Sigmoid colon (tissue), 7 donors: ENCODE measurements around the gene LTC4S. TPM values are rescaled to one million over a fixed set of nuclear protein-coding genes. Genes with fewer than 3 reads are reported as not detected.

Experiments used
- DNase-seq: peaks from one replicate; pipeline ENCODE4 v3.0.0-alpha.2; 2019
- H3K27ac ChIP-seq, 4 donors: fragments of 200-600 bp; sonication (generic); one replicate each; pipeline ENCODE4 v1.5.1; 2016 to 2019; ENCODE audit warnings: mild to moderate bottlenecking in 1 of 4
- H3K27me3 ChIP-seq, 3 donors: fragments of 200-600 bp; sonication (generic); one replicate each; pipeline ENCODE4 v1.5.1; 2019; ENCODE audit warnings: mild to moderate bottlenecking in 1 of 3
- H3K36me3 ChIP-seq, 4 donors: fragments of 200-600 bp; sonication (generic); one replicate each; pipeline ENCODE4 v1.5.1; 2016 to 2019
- H3K4me1 ChIP-seq, 4 donors: fragments of 200-600 bp; sonication (generic); one replicate each; pipeline ENCODE4 v1.5.1; 2017 to 2019
- H3K4me3 ChIP-seq, 4 donors: fragments of 200-600 bp; sonication (generic); one replicate each; pipeline ENCODE4 v1.5.1; 2017 to 2019; ENCODE audit warnings: mild to moderate bottlenecking in 2 of 4, moderate library complexity in 1 of 4
- H3K9me3 ChIP-seq, 4 donors: fragments of 200-600 bp in 3 of 4; sonication (generic) in 3 of 4; one replicate each; pipeline versions ENCODE4 v1.5.1 to v1.6.1; 2013 to 2019
- EP300 ChIP-seq, 4 donors: sonication (generic); formaldehyde crosslinking; IDR thresholded peaks; one replicate each; pipeline ENCODE4 v1.6.1; 2017; ENCODE audit warnings: antibody characterized with exemption in 4 of 4
- POLR2A ChIP-seq, 2 donors: fragments of 450-650 bp; IDR thresholded peaks; one replicate each; pipeline ENCODE4 v1.6.1; 2016; ENCODE audit warnings: antibody characterized with exemption in 2 of 2, mild to moderate bottlenecking in 2 of 2, moderate library complexity in 2 of 2
- POLR2AphosphoS5 ChIP-seq, 4 donors: sonication (generic); formaldehyde crosslinking; IDR thresholded peaks; one replicate each; pipeline ENCODE4 v1.6.1; 2017; ENCODE audit warnings: antibody characterized with exemption in 4 of 4
- WGBS, 2 donors: extraction: QIAGEN DNeasy Blood & Tissue Kit; methylation state at CpG; one replicate each; pipeline ENCODE4 v1.1.7; 2013; 5-methylcytosine and 5-hydroxymethylcytosine counted together
- intact Hi-C: fragments of 100-400 bp; cut with DNase I; formaldehyde crosslinking; loops from one replicate; pipeline ENCODE4 v1.15.1; 2023
- polyA plus RNA-seq, 3 donors: library from polyadenylated mRNA; stranded (reverse); fragments of 200-250 nt; gene quantifications; one replicate each; pipeline ENCODE4 v1.2.3, GENCODE V29; 2013
- total RNA-seq, 4 donors: library from RNA; depleted of rRNA; stranded (reverse); fragments of >200 nt; gene quantifications; one replicate each; pipeline ENCODE4 v1.1.0, GENCODE V29; 2016
- TF ChIP-seq, protein P1 (sequence below), 4 experiments: fragments of 450-650 bp in 3 of 4; fragments of 200-600 bp in 1 of 4; IDR thresholded peaks; one replicate each; pipeline ENCODE4 v1.5.1; 2016 to 2019; ENCODE audit warnings: antibody characterized with exemption in 4 of 4, mild to moderate bottlenecking in 3 of 4, moderate library complexity in 2 of 4
- donor health status: healthy with polysubstance abuse.
- donor health status: Bipolar disorder and iron deficiency.
- donor health status: healthy.

The LTC4S gene
- total and polyA plus RNA-seq, 7 donors = 1.5 to 6.1 (median 4.3) TPM; not detected in 1

DNA sequence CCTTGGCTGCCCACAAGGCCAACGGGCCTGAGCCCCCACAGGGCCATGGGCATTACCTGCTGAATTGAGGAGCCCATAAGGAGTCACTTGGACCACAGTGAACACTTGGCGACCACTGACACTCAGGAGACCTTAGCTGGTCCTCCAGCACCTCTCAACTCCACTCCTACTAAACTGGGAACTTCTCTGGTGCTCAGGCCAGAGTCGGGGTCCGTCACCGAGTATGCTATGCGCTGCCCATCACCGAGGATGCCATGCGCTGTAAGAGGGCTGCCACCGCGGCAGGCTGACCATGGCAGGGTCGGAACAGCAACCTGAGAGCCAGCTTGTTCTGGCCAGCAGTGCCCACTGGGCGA lies 26.3 kb downstream of the LTC4S start:
- WGBS, 2 donors = 26 to 52% methylated on average over 12 of the region's 12 CpGs
- no peak for DNase-seq
- no peak for TF ChIP-seq POLR2AphosphoS5 (IDR thresholded peaks at IDR 0.05)
- TF ChIP-seq POLR2A (IDR thresholded peaks at IDR 0.05) = no peak
- TF ChIP-seq, protein P1, sequence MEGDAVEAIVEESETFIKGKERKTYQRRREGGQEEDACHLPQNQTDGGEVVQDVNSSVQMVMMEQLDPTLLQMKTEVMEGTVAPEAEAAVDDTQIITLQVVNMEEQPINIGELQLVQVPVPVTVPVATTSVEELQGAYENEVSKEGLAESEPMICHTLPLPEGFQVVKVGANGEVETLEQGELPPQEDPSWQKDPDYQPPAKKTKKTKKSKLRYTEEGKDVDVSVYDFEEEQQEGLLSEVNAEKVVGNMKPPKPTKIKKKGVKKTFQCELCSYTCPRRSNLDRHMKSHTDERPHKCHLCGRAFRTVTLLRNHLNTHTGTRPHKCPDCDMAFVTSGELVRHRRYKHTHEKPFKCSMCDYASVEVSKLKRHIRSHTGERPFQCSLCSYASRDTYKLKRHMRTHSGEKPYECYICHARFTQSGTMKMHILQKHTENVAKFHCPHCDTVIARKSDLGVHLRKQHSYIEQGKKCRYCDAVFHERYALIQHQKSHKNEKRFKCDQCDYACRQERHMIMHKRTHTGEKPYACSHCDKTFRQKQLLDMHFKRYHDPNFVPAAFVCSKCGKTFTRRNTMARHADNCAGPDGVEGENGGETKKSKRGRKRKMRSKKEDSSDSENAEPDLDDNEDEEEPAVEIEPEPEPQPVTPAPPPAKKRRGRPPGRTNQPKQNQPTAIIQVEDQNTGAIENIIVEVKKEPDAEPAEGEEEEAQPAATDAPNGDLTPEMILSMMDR (IDR thresholded peaks at IDR 0.05) = no peak
- no peak for TF ChIP-seq EP300 (IDR thresholded peaks at IDR 0.05)
- H3K4me1 ChIP-seq = peaks cover 0 to 76% (median 71%) of the 10 kb centered on the region in 4 donors
- peak overlapping the region; percentile 97 to 100 (median 99) for H3K27ac ChIP-seq
- intact Hi-C loops = loop anchor here (2.0 to 5.0 kb wide), 2 partner anchors 13 to 37 kb away; partner anchors contain the start of genes MGAT4B and MRNIP
- H3K27me3 ChIP-seq = no peaks in the 10 kb centered on the region
- H3K4me3 ChIP-seq = peak overlapping the region; percentile 68 to 99 (median 97)
- H3K36me3 ChIP-seq = peaks cover 18 to 28% (median 18%) of the 10 kb centered on the region in 4 donors
- H3K9me3 ChIP-seq = no peaks in the 10 kb centered on the region

DNA sequence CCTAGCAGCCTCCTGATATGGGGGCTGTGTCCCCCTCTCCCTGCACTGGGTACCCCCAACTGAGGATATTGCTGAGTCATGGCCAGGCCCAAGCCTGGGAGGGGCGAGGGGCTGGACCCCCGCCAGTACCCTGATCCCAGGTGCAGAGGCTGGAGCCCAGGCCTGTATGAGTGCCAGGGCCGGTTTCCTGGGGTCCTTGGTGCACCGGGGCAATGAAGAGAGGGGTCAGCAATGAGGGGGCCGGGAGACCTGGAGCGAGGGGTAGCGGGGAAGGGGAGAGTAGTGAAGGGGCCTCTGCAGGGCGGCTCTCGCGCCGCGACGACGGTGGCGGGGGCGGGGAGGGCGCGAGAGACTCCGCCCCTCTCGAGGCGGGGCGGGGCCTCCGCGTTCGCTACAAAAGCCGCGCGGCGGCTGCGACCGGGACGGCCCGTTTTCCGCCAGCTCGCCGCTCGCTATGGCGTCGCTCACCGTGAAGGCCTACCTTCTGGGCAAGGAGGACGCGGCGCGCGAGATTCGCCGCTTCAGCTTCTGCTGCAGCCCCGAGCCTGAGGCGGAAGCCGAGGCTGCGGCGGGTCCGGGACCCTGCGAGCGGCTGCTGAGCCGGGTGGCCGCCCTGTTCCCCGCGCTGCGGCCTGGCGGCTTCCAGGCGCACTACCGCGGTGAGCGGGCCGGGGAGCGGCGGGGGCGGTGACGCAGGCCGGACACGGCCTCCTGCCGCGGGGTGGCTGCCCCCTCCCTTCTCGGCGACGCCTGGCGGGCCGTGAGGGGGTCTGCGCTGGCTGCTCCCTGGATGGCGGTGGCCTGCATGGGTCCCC lies 26.9 kb downstream of the LTC4S start, which contains the start of gene SQSTM1:
Gene SQSTM1, plus strand, starts transcription at position 423 of the 815 bp plus-strand sequence. Its CDS starts 32 bp downstream, at position 455.
- intact Hi-C loops = loop anchor here (2.0 to 5.0 kb wide), 2 partner anchors 14 to 37 kb away; partner anchors contain the start of genes MGAT4B and MRNIP
- H3K4me1 ChIP-seq = peaks cover 0 to 81% (median 76%) of the 10 kb centered on the region in 4 donors
- peak; percentile 91 for DNase-seq
- no peaks in the 10 kb centered on the region for H3K27me3 ChIP-seq
- WGBS, 2 donors = 0 to 1% methylated on average over 81 of the region's 81 CpGs
- H3K9me3 ChIP-seq = no peaks in the 10 kb centered on the region
- peaks cover 24 to 34% (median 24%) of the 10 kb centered on the region in 4 donors for H3K36me3 ChIP-seq
- H3K27ac ChIP-seq = peak within 1 kb of the TSS; percentile 97 to 100 (median 99)
- H3K4me3 ChIP-seq = peak within 1 kb of the TSS; percentile 68 to 99 (median 97)
- TF ChIP-seq, protein P1 (IDR thresholded peaks at IDR 0.05) = no peak
- TF ChIP-seq EP300 (IDR thresholded peaks at IDR 0.05) (peak in 1 of 4 donors; percentile 28), POLR2A (IDR thresholded peaks at IDR 0.05) (peak; percentile 92 to 97), POLR2AphosphoS5 (IDR thresholded peaks at IDR 0.05) (peak; percentile 99 to 100 (median 99))

DNA sequence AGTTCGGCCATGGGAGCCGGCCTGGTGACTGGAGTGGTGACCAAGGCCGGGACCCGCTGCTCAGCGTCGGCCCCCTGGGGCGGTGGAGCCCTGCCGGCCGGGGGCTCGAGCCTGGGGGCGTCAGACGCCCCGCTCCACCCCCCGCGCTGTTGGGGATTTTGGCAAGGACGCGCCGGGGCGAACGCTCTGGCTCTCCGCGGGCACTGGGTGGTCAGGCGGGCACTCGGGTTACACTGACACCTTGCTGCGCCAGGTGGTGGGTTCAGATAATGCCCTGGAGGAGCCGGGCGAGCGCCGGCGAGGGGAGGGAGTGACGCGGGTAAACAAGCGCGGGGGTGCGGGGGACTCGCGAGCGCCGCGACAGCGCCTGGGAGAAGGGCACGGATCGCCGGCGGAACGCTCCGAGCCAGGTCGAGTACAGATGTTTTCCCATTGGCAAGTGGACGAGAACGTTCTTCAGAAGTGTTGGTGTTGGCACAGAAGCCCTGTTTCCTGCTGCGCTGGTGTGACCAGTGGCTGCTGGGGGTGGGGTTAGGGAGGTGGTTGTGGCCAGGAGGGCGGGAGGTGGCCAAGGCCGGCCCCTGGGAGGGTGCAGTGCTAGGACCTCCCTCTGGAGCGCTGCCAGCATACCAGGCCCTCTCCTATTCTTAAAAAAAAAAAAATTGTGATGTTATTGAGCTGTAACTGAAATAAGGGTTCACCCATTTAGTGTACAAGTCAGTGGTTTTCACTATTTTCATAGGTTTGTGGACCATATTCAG lies 27.7 kb downstream of the LTC4S start:
- H3K4me1 ChIP-seq = peaks cover 0 to 86% (median 78%) of the 10 kb centered on the region in 4 donors
- 0% methylated on average over 54 of the region's 54 CpGs for WGBS, 2 donors
- no peaks in the 10 kb centered on the region for H3K9me3 ChIP-seq
- peak overlapping the region; percentile 68 to 99 (median 97) for H3K4me3 ChIP-seq
- TF ChIP-seq POLR2A (IDR thresholded peaks at IDR 0.05) (peak; percentile 79 to 82), EP300 (IDR thresholded peaks at IDR 0.05) (no peak), POLR2AphosphoS5 (IDR thresholded peaks at IDR 0.05) (peak; percentile 95 to 97 (median 97))
- TF ChIP-seq, protein P1 (IDR thresholded peaks at IDR 0.05) = no peak
- H3K27me3 ChIP-seq = no peaks in the 10 kb centered on the region
- intact Hi-C loops = loop anchor here (2.0 to 5.0 kb wide), 2 partner anchors 15 to 36 kb away; partner anchors contain the start of genes MGAT4B and MRNIP
- peak; percentile 99 for DNase-seq
- H3K27ac ChIP-seq = peak overlapping the region; percentile 97 to 100 (median 99)
- H3K36me3 ChIP-seq = peaks cover 27 to 42% (median 30%) of the 10 kb centered on the region in 4 donors

DNA sequence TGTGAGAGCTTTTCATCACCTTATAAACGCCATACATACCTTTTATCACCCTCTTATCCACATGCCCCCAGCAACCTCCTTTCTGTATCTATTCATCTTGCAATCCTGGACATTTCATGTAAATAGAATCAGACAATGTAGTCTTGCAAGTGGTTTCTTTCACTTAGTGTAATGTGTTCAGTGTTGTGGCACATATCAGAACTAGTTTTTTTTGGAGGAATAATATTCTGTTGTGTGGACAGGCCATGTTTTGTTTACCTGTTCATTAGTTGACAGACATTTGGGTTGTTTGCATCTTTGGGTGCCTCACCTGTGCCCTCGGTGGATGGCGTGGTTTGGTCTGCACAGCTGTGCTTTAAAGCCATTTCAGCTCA lies 28.3 kb downstream of the LTC4S start:
- no peaks in the 10 kb centered on the region for H3K9me3 ChIP-seq
- peak overlapping the region; percentile 68 to 99 (median 97) for H3K4me3 ChIP-seq
- DNase-seq = no peak
- H3K27me3 ChIP-seq = no peaks in the 10 kb centered on the region
- H3K36me3 ChIP-seq = peaks cover 27 to 48% (median 36%) of the 10 kb centered on the region in 4 donors
- peaks cover 0 to 86% (median 80%) of the 10 kb centered on the region in 4 donors for H3K4me1 ChIP-seq
- intact Hi-C loops = loop anchor here (5.0 kb wide), 1 partner anchor 35 kb away; the partner anchor contains the start of gene MRNIP
- peak overlapping the region; percentile 97 to 100 (median 99) for H3K27ac ChIP-seq
- WGBS, 2 donors = 14 to 49% methylated on average over 3 of the region's 3 CpGs
- TF ChIP-seq POLR2AphosphoS5 (IDR thresholded peaks at IDR 0.05) = no peak
- TF ChIP-seq, protein P1 (IDR thresholded peaks at IDR 0.05) = no peak
- no peak for TF ChIP-seq POLR2A (IDR thresholded peaks at IDR 0.05)
- no peak for TF ChIP-seq EP300 (IDR thresholded peaks at IDR 0.05)
